K562 (cell line): ENCODE data around the gene ABLIM1. TPM values are rescaled to one million over a fixed set of nuclear protein-coding genes. Genes with fewer than 3 reads are reported as not detected.

Source experiments
- ATAC-seq: fragments of 200-7000 bp; cut with Tn5 transposase; 3 replicates; pipeline ENCODE4 v1.9.1; 2020; ENCODE audit warnings: moderate library complexity
- BruUV-seq: library from RNA; stranded (reverse); fragments of 400-500 nt; replicated peaks from 2 replicates; lab custom pipeline; 2021; lab: Mats Ljungman, UMichigan
- CTCF ChIA-PET: fragments of 300-600 bp; formaldehyde crosslinking; extraction: SDS; loops from one replicate; lab custom pipeline; 2021; ENCODE audit warnings: low intra/inter-chr PET ratio; lab: Yijun Ruan, JAX
- POLR2A ChIA-PET: fragments of 300-600, 350-650 bp; sonication (Branson Sonifier 250); formaldehyde crosslinking; extraction: SDS; loops from one replicate; lab custom pipeline; 2021; ENCODE audit warnings: antibody characterized with exemption, inconsistent platforms; lab: Yijun Ruan, JAX
- DNase-seq, 4 experiments: peaks; one replicate each; pipeline versions ENCODE4 v3.0.0 to v3.0.0-alpha.2; 2011 to 2018; ENCODE audit warnings: low spot score in 3 of 4, mixed read lengths in 3 of 4; ENCODE audit errors: extremely low read depth in 1 of 4
- FAIRE-seq: peaks from 2 replicates; lab custom pipeline; 2011; peaks lifted over from hg19 to GRCh38; lab: Jason Lieb, UNC
- H2AFZ ChIP-seq: 2 replicates; pipeline ENCODE4 v1.6.0; 2011; ENCODE audit warnings: low read depth, low read length, control low read depth, inconsistent platforms
- H3K27ac ChIP-seq: fragments of 200-600 bp; 3 replicates; pipeline ENCODE4 v1.8.0; 2011; ENCODE audit warnings: low read depth, mild to moderate bottlenecking, control low read depth, inconsistent platforms, low read length, moderate library complexity, mixed read lengths; ENCODE audit errors: extremely low read depth
- H3K27me3 ChIP-seq, 2 experiments: fragments of 300-600 bp in 1 of 2; 2 replicates in 1 of 2; 3 replicates in 1 of 2; pipeline versions ENCODE4 v1.6.0 to v1.8.0; 2011; ENCODE audit warnings: inconsistent platforms in 2 of 2, low read length in 2 of 2, mild to moderate bottlenecking in 1 of 2, mixed read lengths in 1 of 2, moderate library complexity in 1 of 2; ENCODE audit not compliant: control insufficient read depth in 2 of 2, insufficient read depth in 2 of 2
- H3K36me3 ChIP-seq: fragments of 300-600 bp; 3 replicates; pipeline ENCODE4 v1.8.0; 2011; ENCODE audit warnings: mild to moderate bottlenecking, low read length, inconsistent platforms; ENCODE audit not compliant: control insufficient read depth, insufficient read depth
- H3K4me1 ChIP-seq, 2 experiments: fragments of 200-600 bp in 1 of 2; replicated peaks in 1 of 2; 2 replicates in 1 of 2; 3 replicates in 1 of 2; pipeline versions ENCODE4 v1.5.1 to v1.8.0; 2011; ENCODE audit warnings: inconsistent platforms in 2 of 2, low read length in 2 of 2, mild to moderate bottlenecking in 1 of 2, mixed read lengths in 1 of 2, moderate library complexity in 1 of 2; ENCODE audit not compliant: control insufficient read depth in 2 of 2, insufficient read depth in 2 of 2
- H3K4me2 ChIP-seq: 2 replicates; pipeline ENCODE4 v1.6.1; 2011; ENCODE audit warnings: low read length, control low read depth, inconsistent platforms, mixed read lengths; ENCODE audit not compliant: insufficient read depth
- H3K4me3 ChIP-seq: fragments of 200-600 bp; sonication (generic), shearing (Covaris generic); 2 replicates; pipeline ENCODE4 v1.5.1; 2016; ENCODE audit warnings: control low read depth, inconsistent platforms
- H3K79me2 ChIP-seq: fragments of 200-600 bp; 3 replicates; pipeline ENCODE4 v1.8.0; 2011; ENCODE audit warnings: low read length, inconsistent platforms; ENCODE audit not compliant: control insufficient read depth, insufficient read depth
- H3K9ac ChIP-seq, 2 experiments: 2 replicates each; pipeline versions ENCODE4 v1.6.0 to v1.6.1; 2011; ENCODE audit warnings: low read depth in 2 of 2, low read length in 2 of 2, control low read depth in 1 of 2, inconsistent platforms in 1 of 2, mild to moderate bottlenecking in 1 of 2, mixed read lengths in 1 of 2; ENCODE audit not compliant: insufficient read depth in 1 of 2
- H3K9me1 ChIP-seq: one replicate; pipeline ENCODE4 v1.6.0; 2011; ENCODE audit warnings: inconsistent platforms, mild to moderate bottlenecking, low read length, moderate library complexity; ENCODE audit not compliant: control insufficient read depth, insufficient read depth
- H3K9me3 ChIP-seq: replicated peaks from 2 replicates; pipeline ENCODE4 v1.5.1; 2011; ENCODE audit warnings: low read depth, low read length, inconsistent platforms; ENCODE audit not compliant: control insufficient read depth, insufficient read depth
- H4K20me1 ChIP-seq: replicated peaks from 2 replicates; pipeline ENCODE4 v1.6.1; 2011; ENCODE audit warnings: low read length, inconsistent platforms, mixed read lengths; ENCODE audit not compliant: control insufficient read depth, insufficient read depth
- HDAC3 ChIP-seq: fragments of 450-650 bp; IDR thresholded peaks from 2 replicates; pipeline ENCODE4 v1.6.1; 2018; ENCODE audit warnings: borderline replicate concordance, mild to moderate bottlenecking, moderate library complexity; ENCODE audit not compliant: partially characterized antibody
- MEF2A ChIP-seq: IDR thresholded peaks from 2 replicates; pipeline ENCODE4 v1.6.1; 2011; ENCODE audit warnings: low read depth, mild to moderate bottlenecking, low read length, moderate library complexity; ENCODE audit not compliant: control insufficient read depth
- PURB ChIP-seq: sonication (generic); formaldehyde crosslinking; IDR thresholded peaks from 2 replicates; pipeline ENCODE4 v1.9.0; 2021; ENCODE audit warnings: low read depth, mild to moderate bottlenecking, missing genetic modification reagents
- SMARCC2 ChIP-seq: fragments of 450-650 bp; IDR thresholded peaks from 2 replicates; pipeline ENCODE4 v1.6.1; 2017; ENCODE audit warnings: antibody characterized with exemption, moderate library complexity, mild to moderate bottlenecking, low read depth
- XRCC5 ChIP-seq: fragments of 200-400 bp; formaldehyde crosslinking; IDR thresholded peaks from 2 replicates; pipeline ENCODE4 v1.6.1; 2017; ENCODE audit warnings: low read depth, mild to moderate bottlenecking, low read length
- ZFPM2 ChIP-seq: fragments of 250-450 bp; sonication (Bioruptor Pico); IDR thresholded peaks from 2 replicates; pipeline ENCODE4 v1.5.1; 2022; ENCODE audit warnings: mild to moderate bottlenecking
- WGBS: fragments of 100-300 bp; shearing (Covaris generic); methylation state at CpG from one replicate; pipeline ENCODE4 v1.1.6; 2016; ENCODE audit warnings: low coverage, mixed read lengths; ENCODE audit not compliant: insufficient coverage; ENCODE audit errors: missing lambda C conversion rate; 5-methylcytosine and 5-hydroxymethylcytosine counted together
- in situ Hi-C: fragments of 300-500 bp; cut with MboI; formaldehyde crosslinking; loops from 4 replicates; pipeline ENCODE4 v1.15.0; 2018; ENCODE audit warnings: inconsistent platforms, mixed read lengths
- intact Hi-C: fragments of 100-400 bp; cut with micrococcal nuclease; formaldehyde crosslinking; loops from 2 replicates; pipeline ENCODE4 v1.14.2; 2022
- polyA plus RNA-seq, 8 experiments: library from polyadenylated mRNA; depleted of rRNA in 4 of 8; stranded (reverse) in 5 of 8; unstranded in 3 of 8; fragments of >200 nt; fragmentation: Nextera tagmentation in 2 of 8; fragmentation: Illumina TruSeq in 1 of 8; extraction: Ambion mirVana in 2 of 8; extraction: Trizol in 1 of 8; gene quantifications; 2 replicates each; pipeline versions ENCODE4 v1.2.1 to v1.2.3, GENCODE V29; 2011 to 2014; ENCODE audit warnings: inconsistent platforms in 1 of 8, missing spikeins in 1 of 8
- total RNA-seq, 7 experiments: library from RNA; depleted of rRNA in 6 of 7; stranded (reverse); fragments of >200 nt in 6 of 7; fragmentation: Illumina TruSeq in 2 of 7; extraction: Trizol in 2 of 7; gene quantifications; 2 replicates each; pipeline versions ENCODE4 v1.2.1 to v1.2.3, GENCODE V29; 2011 to 2021; ENCODE audit warnings: low replicate concordance in 1 of 7
- TF ChIP-seq, protein P1 (sequence below): fragments of 450-650 bp; IDR thresholded peaks from 2 replicates; pipeline ENCODE4 v1.6.1; 2016; ENCODE audit warnings: missing biosample characterization, missing genetic modification characterization

ABLIM1 gene
- total and polyA plus RNA-seq, 9 of the 15 experiments (the other 6 are each of a cell fraction or from before 2014, with no cell fraction given): 0.07 to 0.49 (median 0.14) TPM; not detected in 6

DNA sequence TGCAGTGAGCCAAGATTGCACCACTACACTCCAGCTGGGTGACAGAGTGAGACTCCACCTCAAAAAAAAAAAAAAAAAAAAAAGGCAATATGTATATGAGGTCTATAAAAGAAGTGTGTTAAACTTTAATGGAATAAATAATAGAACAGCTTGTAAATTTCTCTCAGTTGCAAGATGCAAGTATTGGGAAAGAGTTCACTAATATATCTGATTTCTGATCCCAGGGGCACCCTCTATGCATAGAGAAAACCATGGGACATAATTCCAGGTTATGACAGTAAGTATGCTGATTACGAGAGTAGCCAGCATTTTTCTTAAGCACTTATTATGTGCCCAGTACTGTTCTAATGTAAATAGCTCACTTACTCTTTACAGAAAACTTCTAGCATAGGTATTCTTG lies 187.7 kb downstream of the ABLIM1 start:
- FAIRE-seq (no peak), ATAC-seq (no peak), DNase-seq (no peak)
- Histone ChIP-seq H4K20me1 (no peaks in the 10 kb centered on the region), H3K9me1 (no peaks in the 10 kb centered on the region), H3K36me3 (no peaks in the 10 kb centered on the region), H2AFZ (no peak overlapping the region), H3K4me3 (no peak overlapping the region), H3K27ac (no peak overlapping the region), H3K4me2 (no peak overlapping the region), H3K4me1 (no peaks in the 10 kb centered on the region), H3K9ac (no peak overlapping the region), H3K9me3 (no peaks in the 10 kb centered on the region), H3K79me2 (no peaks in the 10 kb centered on the region), H3K27me3 (peaks cover 0 to 3% of the 10 kb centered on the region in 2 experiments; a peak in 1 of 5 replicates)
- in situ Hi-C loops: no loop called here
- ChIA-PET POLR2A (no interaction called here), CTCF (no interaction called here)
- BruUV-seq: no TSS peak
- intact Hi-C loops: loop anchor here (2.0 to 10.0 kb wide), 3 partner anchors 78 to 407 kb away; no protein-coding TSS in a partner anchor
- TF ChIP-seq ZFPM2 (CRISPR knock-in tag) (no peak), XRCC5 (no peak), SMARCC2 (no peak), MEF2A (no peak), PURB (CRISPR knock-in tag) (no peak), HDAC3 (no peak)
- TF ChIP-seq, protein P1, sequence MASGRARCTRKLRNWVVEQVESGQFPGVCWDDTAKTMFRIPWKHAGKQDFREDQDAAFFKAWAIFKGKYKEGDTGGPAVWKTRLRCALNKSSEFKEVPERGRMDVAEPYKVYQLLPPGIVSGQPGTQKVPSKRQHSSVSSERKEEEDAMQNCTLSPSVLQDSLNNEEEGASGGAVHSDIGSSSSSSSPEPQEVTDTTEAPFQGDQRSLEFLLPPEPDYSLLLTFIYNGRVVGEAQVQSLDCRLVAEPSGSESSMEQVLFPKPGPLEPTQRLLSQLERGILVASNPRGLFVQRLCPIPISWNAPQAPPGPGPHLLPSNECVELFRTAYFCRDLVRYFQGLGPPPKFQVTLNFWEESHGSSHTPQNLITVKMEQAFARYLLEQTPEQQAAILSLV: no peak
- WGBS: 0% methylated on average over 1 of the region's 1 CpG
